ENCODE results near the gene CYBC1. TPM values are rescaled to one million over a fixed set of nuclear protein-coding genes. Genes with fewer than 3 reads are reported as not detected.

The CYBC1 gene
- total and polyA plus RNA-seq, 2 experiments from 2014 or later: 61.9 to 76.6 TPM

GRCh38 chr17:82405051-82405450 lies 45.5 kb downstream of the CYBC1 start:
- 92% methylated on average over 12 of the region's 14 CpGs for WGBS (ENCODE audit: low lambda C conversion rate, missing lambda C conversion rate)
- Histone ChIP-seq H3K9me3 (ENCODE audit: low read depth) (no peaks in the 10 kb centered on the region), H3K4me2 (no peak overlapping the region), H4K20me1 (ENCODE audit: insufficient read depth, poor library complexity, severe bottlenecking) (no peaks in the 10 kb centered on the region), H3K9me2 (replicated peaks; ENCODE audit: insufficient read depth) (no peaks in the 10 kb centered on the region), H3K4me3 (no peak overlapping the region), H3K4me1 (ENCODE audit: insufficient read depth) (peaks cover 9% of the 10 kb centered on the region), H2AFZ (no peak overlapping the region), H3K36me3 (replicated peaks; ENCODE audit: insufficient read depth, low read depth) (no peaks in the 10 kb centered on the region), H3K27ac (no peak overlapping the region), H3K27me3 (no peaks in the 10 kb centered on the region), H3K79me2 (no peaks in the 10 kb centered on the region)
- DNase-seq (ENCODE audit: low spot score): no peak
- TF ChIP-seq EZH2phosphoT487 (IDR thresholded peaks at IDR 0.05; ENCODE audit: low read depth, severe bottlenecking, unreplicated experiment) (no peak), EZH2 (IDR thresholded peaks at IDR 0.05; ENCODE audit: borderline replicate concordance) (no peak), CTCF (IDR thresholded peaks at IDR 0.05; ENCODE audit: poor library complexity) (no peak)

DNA sequence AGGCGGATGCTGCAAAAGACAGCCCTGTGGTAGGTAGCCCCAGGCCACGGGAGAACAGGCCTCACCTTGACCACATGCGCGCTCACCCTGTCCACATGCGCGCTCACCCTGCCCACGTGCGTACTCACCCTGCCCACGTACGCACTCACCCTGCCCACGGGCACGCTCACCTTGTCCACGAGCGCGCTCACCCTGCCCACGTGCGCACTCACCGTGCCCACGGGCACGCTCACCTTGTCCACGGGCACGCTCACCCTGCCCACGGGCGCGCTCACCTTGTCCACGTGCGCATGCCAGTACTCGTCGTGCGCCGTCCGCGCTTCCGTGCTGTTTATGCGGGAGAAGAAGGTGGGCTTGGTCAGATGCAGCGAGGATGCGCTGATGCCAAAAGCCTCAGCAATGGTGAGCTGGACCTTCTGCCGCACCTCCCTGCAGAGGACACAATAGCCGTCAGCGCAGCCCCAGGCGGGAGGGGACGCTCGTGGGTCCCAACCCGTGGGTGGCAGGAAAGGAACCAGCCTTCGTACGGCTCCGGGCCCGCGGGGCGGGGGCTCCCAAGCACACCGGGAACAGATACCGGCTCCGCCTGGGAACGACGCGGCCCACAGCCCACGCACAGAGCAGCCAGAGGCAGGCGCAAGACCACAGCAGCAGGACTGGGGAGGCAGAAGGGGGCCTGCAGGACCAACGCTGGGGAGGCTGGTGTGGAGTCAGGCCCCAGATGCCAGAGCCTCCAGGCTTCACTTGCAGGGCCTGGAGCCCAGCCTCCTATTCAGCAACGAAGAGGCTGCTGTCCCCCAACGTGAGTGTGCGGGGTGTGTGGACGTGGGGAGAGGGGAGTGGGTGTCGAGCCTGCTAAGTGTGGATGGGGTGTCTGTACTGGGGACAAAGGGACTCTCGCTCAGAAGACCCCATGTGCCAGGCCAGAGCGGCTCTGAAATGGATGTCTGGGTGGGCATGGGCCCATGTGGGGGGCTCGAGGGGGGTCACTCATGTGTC lies 46.6 kb downstream of the CYBC1 start:
- H3K79me2 ChIP-seq: no peaks in the 10 kb centered on the region

GRCh38 chr17:82402865-82403264 lies 47.7 kb downstream of the CYBC1 start:
- 89% methylated on average over 7 of the region's 7 CpGs for WGBS (ENCODE audit: low lambda C conversion rate, missing lambda C conversion rate)
- Histone ChIP-seq H2AFZ (no peak overlapping the region), H3K36me3 (replicated peaks; ENCODE audit: insufficient read depth, low read depth) (no peaks in the 10 kb centered on the region), H3K4me1 (ENCODE audit: insufficient read depth) (peaks cover 16% of the 10 kb centered on the region), H3K9me2 (replicated peaks; ENCODE audit: insufficient read depth) (no peaks in the 10 kb centered on the region), H3K4me3 (no peak overlapping the region), H3K27ac (no peak overlapping the region), H3K27me3 (no peaks in the 10 kb centered on the region), H3K4me2 (no peak overlapping the region), H3K79me2 (no peaks in the 10 kb centered on the region), H3K9me3 (ENCODE audit: low read depth) (no peaks in the 10 kb centered on the region), H4K20me1 (ENCODE audit: insufficient read depth, poor library complexity, severe bottlenecking) (no peaks in the 10 kb centered on the region)
- no peak for DNase-seq (ENCODE audit: low spot score)
- TF ChIP-seq EZH2phosphoT487 (IDR thresholded peaks at IDR 0.05; ENCODE audit: low read depth, severe bottlenecking, unreplicated experiment): no peak
- no peak for TF ChIP-seq CTCF (IDR thresholded peaks at IDR 0.05; ENCODE audit: poor library complexity)
- no peak for TF ChIP-seq EZH2 (IDR thresholded peaks at IDR 0.05; ENCODE audit: borderline replicate concordance)

More for the DNA sequence above, 46.6 kb downstream of the CYBC1 start:
- no peak for TF ChIP-seq EZH2 (IDR thresholded peaks at IDR 0.05; ENCODE audit: borderline replicate concordance)
- no peak for TF ChIP-seq EZH2phosphoT487 (IDR thresholded peaks at IDR 0.05; ENCODE audit: low read depth, severe bottlenecking, unreplicated experiment)
- no peak for TF ChIP-seq CTCF (IDR thresholded peaks at IDR 0.05; ENCODE audit: poor library complexity)
- H3K9me2 ChIP-seq (replicated peaks; ENCODE audit: insufficient read depth): no peaks in the 10 kb centered on the region
- H3K27me3 ChIP-seq: no peaks in the 10 kb centered on the region
- no peak overlapping the region for H3K4me2 ChIP-seq
- H3K4me3 ChIP-seq: no peak overlapping the region
- WGBS (ENCODE audit: low lambda C conversion rate, missing lambda C conversion rate): 98% methylated on average over 44 of the region's 67 CpGs
- H2AFZ ChIP-seq: no peak overlapping the region
- no peaks in the 10 kb centered on the region for H3K9me3 ChIP-seq (ENCODE audit: low read depth)
- no peaks in the 10 kb centered on the region for H3K36me3 ChIP-seq (replicated peaks; ENCODE audit: insufficient read depth, low read depth)
- peaks cover 16% of the 10 kb centered on the region for H3K4me1 ChIP-seq (ENCODE audit: insufficient read depth)
- DNase-seq (ENCODE audit: low spot score): no peak
- H4K20me1 ChIP-seq (ENCODE audit: insufficient read depth, poor library complexity, severe bottlenecking): no peaks in the 10 kb centered on the region
- H3K27ac ChIP-seq: no peak overlapping the region

All from hepatocyte (in vitro differentiated cells).